Measurements from ENCODE around the gene SRBD1. TPM values are rescaled to one million over a fixed set of nuclear protein-coding genes. Genes with fewer than 3 reads are reported as not detected.

Gene SRBD1
- total and polyA plus RNA-seq, 8 donors = 13.4 to 20.0 (median 17.6) TPM

- H3K27me3 ChIP-seq = peaks cover 0 to 11% of the 10 kb centered on the region in 2 donors
- no peaks in the 10 kb centered on the region for H3K36me3 ChIP-seq
- no peak for TF ChIP-seq CTCF (IDR thresholded peaks at IDR 0.05)
- H3K27ac ChIP-seq = peak overlapping the region; percentile 93 to 99
- no peaks in the 10 kb centered on the region for H3K9me3 ChIP-seq
- H3K4me3 ChIP-seq = peak overlapping the region; percentile 74 to 82
- ATAC-seq = peak; percentile 0
- intact Hi-C loops (cut with DNase I) = no loop called here
- peaks cover 6 to 46% of the 10 kb centered on the region in 2 donors for H3K4me1 ChIP-seq
- DNase-seq = peak; percentile 51 to 85 (median 62)
Measured at GRCh38 chr2:45652090-45653031, 41.3 kb upstream of the SRBD1 start.

DNA sequence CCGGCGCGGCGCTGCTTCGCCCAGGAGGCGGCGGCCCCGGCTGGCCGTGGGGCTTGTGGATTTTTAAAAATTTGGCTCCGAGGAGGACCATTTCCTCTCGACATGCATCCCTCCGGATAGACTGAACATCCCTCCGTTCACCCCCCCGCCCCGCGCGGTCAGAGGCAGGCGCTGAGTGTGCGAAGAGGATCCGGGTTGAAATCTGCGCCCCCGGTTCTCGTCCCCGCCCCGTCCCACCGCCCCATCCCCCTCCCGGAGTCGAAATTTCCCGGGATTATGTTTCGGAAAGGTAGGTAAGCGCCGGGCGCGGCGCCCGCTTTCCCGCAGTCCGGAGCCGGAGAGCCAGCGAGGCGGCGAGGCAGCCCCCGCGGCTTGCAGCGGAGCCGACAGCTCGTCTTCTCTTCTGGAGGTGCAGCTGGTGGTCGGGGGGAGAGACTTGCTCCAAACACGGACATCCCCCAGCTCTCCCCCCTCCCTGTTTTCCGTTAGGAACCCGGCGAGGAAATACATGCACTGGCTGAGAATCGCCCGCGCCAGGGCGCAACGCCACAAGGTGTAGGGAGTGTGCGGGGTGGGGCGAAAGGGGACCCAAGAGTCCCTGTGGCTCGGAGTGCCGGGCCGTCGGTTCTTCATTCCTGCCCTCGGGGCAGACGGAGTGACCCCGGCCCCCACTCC is 40.5 kb upstream of the SRBD1 start, which contains the start of gene PRKCE:
TSS of gene PRKCE (plus strand) at position 261 of the 675 bp plus-strand sequence.
- Histone ChIP-seq H3K36me3 (no peaks in the 10 kb centered on the region), H3K27me3 (peaks cover 0 to 11% of the 10 kb centered on the region in 2 donors), H3K9me3 (no peaks in the 10 kb centered on the region), H3K4me3 (peak within 1 kb of the TSS; percentile 74 to 82), H3K27ac (peak within 1 kb of the TSS; percentile 93 to 99), H3K4me1 (peaks cover 6 to 46% of the 10 kb centered on the region in 2 donors)
- DNase-seq (peak in 3 of 4 donors; percentile 57 to 88 (median 69)), ATAC-seq (peak; percentile 36)
- no peak for TF ChIP-seq CTCF (IDR thresholded peaks at IDR 0.05)
- intact Hi-C loops (cut with DNase I) = no loop called here

- peak; percentile 17 to 21 for TF ChIP-seq CTCF (IDR thresholded peaks at IDR 0.05)
- Histone ChIP-seq H3K9me3 (no peaks in the 10 kb centered on the region), H3K27ac (peak overlapping the region; percentile 93 to 99), H3K4me1 (peaks cover 6 to 46% of the 10 kb centered on the region in 2 donors), H3K4me3 (peak overlapping the region; percentile 74 to 82), H3K27me3 (peaks cover 0 to 11% of the 10 kb centered on the region in 2 donors), H3K36me3 (no peaks in the 10 kb centered on the region)
- intact Hi-C loops (cut with DNase I) = no loop called here
- ATAC-seq (peak; percentile 80), DNase-seq (peak; percentile 92 to 99 (median 96))
Measured at GRCh38 chr2:45650851-45651414, 39.9 kb upstream of the SRBD1 start.

DNA sequence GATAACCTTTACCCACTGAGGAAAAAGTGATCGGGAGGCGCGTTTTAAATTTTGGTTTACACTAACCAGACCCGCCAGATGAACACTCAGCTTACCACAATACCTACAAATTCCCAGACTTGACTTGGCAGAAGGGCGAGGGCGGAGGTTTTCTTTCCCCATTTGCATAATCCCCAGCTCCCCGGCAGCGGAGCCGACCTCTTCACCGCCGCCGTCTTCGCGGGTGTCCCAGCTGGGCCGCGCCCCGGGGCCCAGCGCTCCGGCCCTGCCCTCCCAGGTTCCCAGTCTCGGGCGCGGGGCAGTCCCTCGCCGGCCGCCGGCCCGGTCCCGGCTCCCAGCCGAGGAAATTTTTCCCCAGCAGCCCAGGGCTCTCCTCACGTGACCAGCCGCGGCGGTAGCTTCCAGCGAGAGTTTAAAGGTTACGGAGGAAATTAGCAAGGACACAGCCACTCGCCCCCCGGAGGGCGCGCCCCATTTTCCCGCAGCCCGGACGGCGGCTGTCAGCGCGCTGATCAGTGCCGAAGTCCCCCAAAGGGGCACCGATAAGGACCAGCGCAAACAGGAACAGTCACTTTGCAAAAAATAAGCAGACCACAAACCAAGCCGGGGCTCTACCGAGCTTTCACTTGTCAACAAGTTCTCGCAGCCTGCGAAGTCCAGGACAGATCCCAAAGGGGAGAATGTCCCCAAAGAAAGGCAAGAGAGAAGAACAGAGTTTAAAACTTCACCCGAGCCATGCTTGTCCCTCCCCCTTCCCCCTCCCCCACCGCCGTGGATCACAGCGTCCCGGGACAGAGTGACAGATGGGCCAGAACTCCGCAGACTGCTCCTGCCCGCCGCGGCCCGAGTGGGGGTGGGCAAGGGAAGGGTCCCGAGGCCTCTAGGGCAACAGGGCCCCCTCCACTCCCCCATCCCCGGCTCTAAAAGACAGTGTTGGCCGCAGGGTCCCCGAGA is 39.1 kb upstream of the SRBD1 start:
- peaks cover 0 to 11% of the 10 kb centered on the region in 2 donors for H3K27me3 ChIP-seq
- no peak for TF ChIP-seq CTCF (IDR thresholded peaks at IDR 0.05)
- no peaks in the 10 kb centered on the region for H3K9me3 ChIP-seq
- peak overlapping the region; percentile 93 to 99 for H3K27ac ChIP-seq
- H3K4me3 ChIP-seq = peak overlapping the region; percentile 74 to 82
- intact Hi-C loops (cut with DNase I) = loop anchor here in 1 of 2 donors (10.0 kb wide), 1 partner anchor 285 kb away; no protein-coding TSS in a partner anchor
- peaks cover 6 to 46% of the 10 kb centered on the region in 2 donors for H3K4me1 ChIP-seq
- H3K36me3 ChIP-seq = no peaks in the 10 kb centered on the region
- DNase-seq (peak; percentile 65 to 94 (median 73)), ATAC-seq (peak; percentile 65)

Data from left lung (tissue), 10 donors.